Stimulated activated CD8-positive, alpha-beta memory T cell treated with anti-CD3 and anti-CD28 coated beads, Interleukin-7, amount 100 ng/mL, for 48 hours (primary cell): Measurements from ENCODE around the gene CYP8B1.
"Not testable (repeated sequence)": the region's sequence is repeated elsewhere in the genome, so short reads cannot be mapped to it uniquely, and the experiment has no call there.

Source experiments
- DNase-seq, 2 donors: peaks; one replicate each; pipeline ENCODE4 v3.0.0-alpha.2; 2020; ENCODE audit warnings: low read depth in 1 of 2; ENCODE audit errors: extremely low read depth in 1 of 2

Gene CYP8B1

GRCh38 chr3:42887084-42887483, 11.4 kb upstream of the CYP8B1 start:
- no peak for DNase-seq

GRCh38 chr3:42886294-42886822, 10.7 kb upstream of the CYP8B1 start:
- DNase-seq: no peak

GRCh38 chr3:42884324-42884723, 8.6 kb upstream of the CYP8B1 start:
- no peak for DNase-seq

GRCh38 chr3:42883251-42883930, 7.7 kb upstream of the CYP8B1 start:
- not testable (repeated sequence) for DNase-seq

- DNase-seq: peak; percentile 73 to 83
These were observed 5.1 kb upstream of the CYP8B1 start for GRCh38 chr3:42880601-42881451.

GRCh38 chr3:42880183-42880582, 4.5 kb upstream of the CYP8B1 start:
- DNase-seq: no peak

- no peak for DNase-seq
These were observed 2.2 kb upstream of the CYP8B1 start for GRCh38 chr3:42877881-42878280.

- DNase-seq: no peak
These were observed 1.5 kb upstream of the CYP8B1 start for GRCh38 chr3:42876940-42877720.

GRCh38 chr3:42876401-42876800, 722 bp upstream of the CYP8B1 start:
- DNase-seq: no peak

- DNase-seq: no peak
These were observed 930 bp downstream of the CYP8B1 start for GRCh38 chr3:42874749-42875148.

- no peak for DNase-seq
These were observed 2.3 kb downstream of the CYP8B1 start for GRCh38 chr3:42873221-42873982.

GRCh38 chr3:42872718-42873117, 3.0 kb downstream of the CYP8B1 start:
- DNase-seq: no peak

- no peak for DNase-seq
These were observed 4.0 kb downstream of the CYP8B1 start for GRCh38 chr3:42871592-42872196.

- DNase-seq: no peak
These were observed 6.8 kb downstream of the CYP8B1 start for GRCh38 chr3:42868841-42869240.

GRCh38 chr3:42867138-42867537, 8.5 kb downstream of the CYP8B1 start:
- no peak for DNase-seq

GRCh38 chr3:42865256-42865655, 10.4 kb downstream of the CYP8B1 start:
- DNase-seq: no peak

- no peak for DNase-seq
These were observed 11.2 kb downstream of the CYP8B1 start for GRCh38 chr3:42864321-42864950.

- no peak for DNase-seq
These were observed 19.1 kb downstream of the CYP8B1 start for GRCh38 chr3:42856544-42856943.

GRCh38 chr3:42855547-42856380, 19.9 kb downstream of the CYP8B1 start:
- DNase-seq: no peak
